ENCODE results near the gene ACTR3C.
"Not testable (repeated sequence)": the region's sequence is repeated elsewhere in the genome, so short reads cannot be mapped to it uniquely, and the experiment has no call there.

- TF ChIP-seq, protein P1, sequence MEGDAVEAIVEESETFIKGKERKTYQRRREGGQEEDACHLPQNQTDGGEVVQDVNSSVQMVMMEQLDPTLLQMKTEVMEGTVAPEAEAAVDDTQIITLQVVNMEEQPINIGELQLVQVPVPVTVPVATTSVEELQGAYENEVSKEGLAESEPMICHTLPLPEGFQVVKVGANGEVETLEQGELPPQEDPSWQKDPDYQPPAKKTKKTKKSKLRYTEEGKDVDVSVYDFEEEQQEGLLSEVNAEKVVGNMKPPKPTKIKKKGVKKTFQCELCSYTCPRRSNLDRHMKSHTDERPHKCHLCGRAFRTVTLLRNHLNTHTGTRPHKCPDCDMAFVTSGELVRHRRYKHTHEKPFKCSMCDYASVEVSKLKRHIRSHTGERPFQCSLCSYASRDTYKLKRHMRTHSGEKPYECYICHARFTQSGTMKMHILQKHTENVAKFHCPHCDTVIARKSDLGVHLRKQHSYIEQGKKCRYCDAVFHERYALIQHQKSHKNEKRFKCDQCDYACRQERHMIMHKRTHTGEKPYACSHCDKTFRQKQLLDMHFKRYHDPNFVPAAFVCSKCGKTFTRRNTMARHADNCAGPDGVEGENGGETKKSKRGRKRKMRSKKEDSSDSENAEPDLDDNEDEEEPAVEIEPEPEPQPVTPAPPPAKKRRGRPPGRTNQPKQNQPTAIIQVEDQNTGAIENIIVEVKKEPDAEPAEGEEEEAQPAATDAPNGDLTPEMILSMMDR (conservative IDR thresholded peaks at IDR 0.05; ENCODE audit: low read depth, low read length): not testable (repeated sequence)
- not testable (repeated sequence) for TF ChIP-seq EZH2 (IDR thresholded peaks at IDR 0.05; ENCODE audit: borderline replicate concordance, low read depth, low read length, poor library complexity, severe bottlenecking)
Measured at GRCh38 chr7:150204577-150204976, 118.8 kb downstream of the ACTR3C start.
